GM18499 (cell line): ENCODE data around the gene FMN1.

Experiments
- ATAC-seq: cut with Tn5 transposase; IDR thresholded peaks from one replicate; pipeline ENCODE4 v1.9.1; 2021; ENCODE audit warnings: moderate number of reproducible peaks; ENCODE audit not compliant: insufficient read depth, unreplicated experiment

FMN1 gene

GRCh38 chr15:32843219-32843815, 351.2 kb downstream of the FMN1 start:
- ATAC-seq: no peak

- no peak for ATAC-seq
Observed at GRCh38 chr15:32842081-32842480, 352.4 kb downstream of the FMN1 start.

GRCh38 chr15:32840507-32841245, 353.8 kb downstream of the FMN1 start:
- ATAC-seq: no peak

- no peak for ATAC-seq
Observed at GRCh38 chr15:32838820-32839219, 355.7 kb downstream of the FMN1 start.

- no peak for ATAC-seq
Observed at GRCh38 chr15:32838338-32838737, 356.2 kb downstream of the FMN1 start.

GRCh38 chr15:32837935-32838334, 356.6 kb downstream of the FMN1 start:
- ATAC-seq: no peak

- peak; percentile 76 for ATAC-seq
Observed at GRCh38 chr15:32834156-32834555, 360.4 kb downstream of the FMN1 start.

GRCh38 chr15:32833379-32833821, 361.1 kb downstream of the FMN1 start:
- ATAC-seq: no peak

- ATAC-seq: no peak
Observed at GRCh38 chr15:32831485-32831884, 363.0 kb downstream of the FMN1 start.

GRCh38 chr15:32830241-32830640, 364.3 kb downstream of the FMN1 start:
- ATAC-seq: no peak

- no peak for ATAC-seq
Observed at GRCh38 chr15:32829436-32829835, 365.1 kb downstream of the FMN1 start.

- ATAC-seq: no peak
Observed at GRCh38 chr15:32828507-32829186, 365.9 kb downstream of the FMN1 start.

- no peak for ATAC-seq
Observed at GRCh38 chr15:32826685-32827084, 367.8 kb downstream of the FMN1 start.

GRCh38 chr15:32825219-32825618, 369.3 kb downstream of the FMN1 start:
- no peak for ATAC-seq

GRCh38 chr15:32824777-32825176, 369.7 kb downstream of the FMN1 start:
- ATAC-seq: no peak

- no peak for ATAC-seq
Observed at GRCh38 chr15:32823750-32824149, 370.8 kb downstream of the FMN1 start.

- no peak for ATAC-seq
Observed at GRCh38 chr15:32822739-32823138, 371.8 kb downstream of the FMN1 start.

GRCh38 chr15:32819448-32819847, 375.1 kb downstream of the FMN1 start:
- ATAC-seq: no peak

GRCh38 chr15:32818758-32819447, 375.6 kb downstream of the FMN1 start:
- ATAC-seq: no peak

- ATAC-seq: no peak
Observed at GRCh38 chr15:32817577-32817976, 376.9 kb downstream of the FMN1 start.

- ATAC-seq: no peak
Observed at GRCh38 chr15:32807331-32807730, 387.2 kb downstream of the FMN1 start.
